ENCODE measurements around the gene COX6A2. TPM values are rescaled to one million over a fixed set of nuclear protein-coding genes. Genes with fewer than 3 reads are reported as not detected.

Gene COX6A2
- not detected in 2 replicates for total RNA-seq

DNA sequence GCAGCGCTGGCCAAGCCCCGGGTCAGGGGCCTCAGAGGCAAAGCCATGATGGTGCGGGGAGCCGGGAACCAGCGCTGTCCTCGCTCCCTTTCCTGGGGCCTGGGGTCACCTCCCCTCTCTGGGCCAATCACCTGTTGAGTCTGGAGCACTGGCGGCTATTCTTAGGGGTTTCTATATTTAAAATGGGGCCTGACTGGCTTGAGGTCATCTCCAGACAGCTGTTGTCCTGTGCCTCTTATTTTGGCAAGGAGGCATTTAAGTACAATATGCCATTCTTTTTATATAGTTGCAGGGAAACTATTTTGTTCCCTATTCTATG is at the start of gene COX6A2:
TSS of gene COX6A2 (minus strand) at position 82 of the 319 bp plus-strand sequence. CDS start at position 47, 35 bp downstream.
- peaks cover 2% of the 10 kb centered on the region for H3K36me3 Mint-ChIP-seq (ENCODE audit: low read depth)
- no peak for DNase-seq (ENCODE audit: low spot score)
- intact Hi-C loops (cut with micrococcal nuclease): no loop called here
- no peak within 1 kb of the TSS for H3K4me3 Mint-ChIP-seq
- H3K4me1 Mint-ChIP-seq (ENCODE audit: low read depth): peaks cover 36% of the 10 kb centered on the region
- peaks cover 5% of the 10 kb centered on the region for H3K27me3 Mint-ChIP-seq (ENCODE audit: insufficient read depth)
- H3K9me3 Mint-ChIP-seq: peaks cover 3% of the 10 kb centered on the region
- peak within 1 kb of the TSS; percentile 45 for H3K27ac Mint-ChIP-seq

DNA sequence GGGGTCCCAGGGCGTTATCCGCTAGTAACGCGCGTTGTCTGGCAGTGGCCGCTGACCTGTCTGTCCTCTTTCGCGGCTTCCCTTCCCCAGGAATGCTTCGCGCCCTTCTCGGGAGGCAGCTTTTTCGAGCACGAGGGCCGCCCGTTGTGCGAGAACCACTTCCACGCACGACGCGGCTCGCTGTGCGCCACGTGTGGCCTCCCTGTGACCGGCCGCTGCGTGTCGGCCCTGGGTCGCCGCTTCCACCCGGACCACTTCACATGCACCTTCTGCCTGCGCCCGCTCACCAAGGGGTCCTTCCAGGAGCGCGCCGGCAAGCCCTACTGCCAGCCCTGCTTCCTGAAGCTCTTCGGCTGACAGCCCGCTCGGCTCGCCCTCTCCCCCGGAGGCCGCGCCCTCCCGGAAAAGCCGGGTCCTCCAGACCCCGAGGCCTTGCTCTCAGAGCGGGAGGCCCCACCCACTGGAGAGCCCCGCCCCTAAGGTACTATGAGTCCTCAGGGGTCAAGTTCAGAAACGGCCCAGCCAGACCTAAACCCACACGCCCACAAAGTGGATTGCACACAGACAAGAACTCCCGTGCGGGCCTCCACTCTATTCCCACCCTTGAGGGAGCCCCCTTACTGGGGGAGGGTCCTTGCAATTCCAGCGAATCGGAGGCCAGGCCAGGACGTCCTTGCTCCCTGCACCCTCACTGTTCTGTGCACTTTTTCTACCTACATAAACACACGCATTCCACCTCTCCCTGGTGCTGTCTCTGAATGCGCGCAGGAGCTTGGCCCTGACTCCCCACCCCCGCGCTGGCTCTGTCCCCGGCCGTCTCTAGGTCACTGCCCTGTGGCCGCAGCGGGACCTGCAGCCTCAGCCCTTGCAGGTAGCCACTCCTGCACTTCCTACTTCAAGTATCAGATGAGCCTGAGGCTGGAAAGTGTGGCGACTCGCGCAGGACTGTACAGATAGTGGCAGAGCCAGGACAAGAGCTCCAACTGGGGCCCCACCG is 49.4 kb upstream of the COX6A2 start:
- Mint-ChIP-seq H3K27ac (no peak overlapping the region), H3K9me3 (no peaks in the 10 kb centered on the region), H3K4me3 (peak overlapping the region; percentile 76), H3K27me3 (ENCODE audit: insufficient read depth) (peaks cover 46% of the 10 kb centered on the region), H3K4me1 (ENCODE audit: low read depth) (peaks cover 19% of the 10 kb centered on the region), H3K36me3 (ENCODE audit: low read depth) (peaks cover 2% of the 10 kb centered on the region)
- DNase-seq (ENCODE audit: low spot score): no peak
- intact Hi-C loops (cut with micrococcal nuclease): loop anchor here (1.0 to 10.0 kb wide), 7 partner anchors 10 to 391 kb away; partner anchors contain the start of genes ARMC5 and RUSF1

DNA sequence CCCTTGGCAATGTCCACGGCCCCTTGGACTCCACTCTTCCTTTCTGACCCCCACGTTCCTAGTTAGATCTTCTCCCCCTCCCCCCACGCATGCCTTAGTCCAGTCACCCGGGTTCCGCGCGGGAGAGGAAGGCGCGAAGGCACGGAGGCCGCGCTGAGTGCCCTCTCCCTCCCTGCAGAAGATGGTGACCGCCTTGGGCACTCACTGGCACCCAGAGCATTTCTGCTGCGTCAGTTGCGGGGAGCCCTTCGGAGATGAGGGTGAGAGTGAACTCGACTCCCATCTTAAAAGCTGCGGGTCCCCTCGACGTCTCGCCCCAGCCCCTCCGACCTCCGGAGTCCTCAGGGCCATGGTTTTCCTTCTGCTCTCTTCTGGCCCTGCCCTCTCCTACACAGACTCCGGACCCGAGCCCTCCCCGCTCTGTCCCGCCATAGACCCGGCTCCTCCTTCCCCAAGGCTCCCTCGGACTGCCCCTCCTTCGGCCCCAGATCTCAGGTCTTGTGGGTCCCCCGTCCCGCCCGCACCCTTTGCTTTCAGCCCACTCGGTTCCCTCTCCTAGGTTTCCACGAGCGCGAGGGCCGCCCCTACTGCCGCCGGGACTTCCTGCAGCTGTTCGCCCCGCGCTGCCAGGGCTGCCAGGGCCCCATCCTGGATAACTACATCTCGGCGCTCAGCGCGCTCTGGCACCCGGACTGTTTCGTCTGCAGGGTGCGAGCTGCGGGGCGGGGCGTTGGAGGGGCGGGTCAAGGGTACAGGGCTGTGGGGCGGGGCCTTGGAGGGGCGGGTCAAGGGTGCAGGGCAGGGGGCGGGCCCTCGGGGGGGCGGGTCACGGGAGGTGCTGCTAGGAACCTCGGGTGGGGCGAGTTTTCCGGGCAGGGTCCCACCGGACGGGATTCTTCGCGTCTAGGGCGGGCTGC is 48.4 kb upstream of the COX6A2 start:
- H3K4me3 Mint-ChIP-seq: peak overlapping the region; percentile 79
- H3K27ac Mint-ChIP-seq: no peak overlapping the region
- intact Hi-C loops (cut with micrococcal nuclease): loop anchor here (1.0 to 10.0 kb wide), 7 partner anchors 11 to 392 kb away; partner anchors contain the start of genes ARMC5 and RUSF1
- DNase-seq (ENCODE audit: low spot score): peak; percentile 70
- peaks cover 23% of the 10 kb centered on the region for H3K4me1 Mint-ChIP-seq (ENCODE audit: low read depth)
- H3K9me3 Mint-ChIP-seq: no peaks in the 10 kb centered on the region
- H3K27me3 Mint-ChIP-seq (ENCODE audit: insufficient read depth): peaks cover 50% of the 10 kb centered on the region
- peaks cover 2% of the 10 kb centered on the region for H3K36me3 Mint-ChIP-seq (ENCODE audit: low read depth)

DNA sequence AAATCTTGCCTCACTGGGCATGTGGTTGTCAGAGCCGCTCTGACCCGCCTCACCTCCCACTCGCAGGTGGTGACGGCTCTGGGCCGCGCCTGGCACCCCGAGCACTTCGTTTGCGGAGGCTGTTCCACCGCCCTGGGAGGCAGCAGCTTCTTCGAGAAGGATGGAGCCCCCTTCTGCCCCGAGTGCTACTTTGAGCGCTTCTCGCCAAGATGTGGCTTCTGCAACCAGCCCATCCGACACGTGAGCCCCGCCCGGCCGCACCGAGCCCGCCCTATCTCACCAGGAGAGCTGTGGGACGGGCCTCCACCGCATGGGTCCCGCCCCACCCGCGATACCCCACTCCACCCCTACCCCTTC is 47.8 kb upstream of the COX6A2 start:
- Mint-ChIP-seq H3K4me3 (peak overlapping the region; percentile 79), H3K4me1 (ENCODE audit: low read depth) (peaks cover 23% of the 10 kb centered on the region), H3K27me3 (ENCODE audit: insufficient read depth) (peaks cover 55% of the 10 kb centered on the region), H3K27ac (no peak overlapping the region), H3K9me3 (no peaks in the 10 kb centered on the region), H3K36me3 (ENCODE audit: low read depth) (peaks cover 2% of the 10 kb centered on the region)
- DNase-seq (ENCODE audit: low spot score): no peak
- intact Hi-C loops (cut with micrococcal nuclease): loop anchor here (2.0 to 10.0 kb wide), 3 partner anchors 59 to 393 kb away; a partner anchor contains a TSS

DNA sequence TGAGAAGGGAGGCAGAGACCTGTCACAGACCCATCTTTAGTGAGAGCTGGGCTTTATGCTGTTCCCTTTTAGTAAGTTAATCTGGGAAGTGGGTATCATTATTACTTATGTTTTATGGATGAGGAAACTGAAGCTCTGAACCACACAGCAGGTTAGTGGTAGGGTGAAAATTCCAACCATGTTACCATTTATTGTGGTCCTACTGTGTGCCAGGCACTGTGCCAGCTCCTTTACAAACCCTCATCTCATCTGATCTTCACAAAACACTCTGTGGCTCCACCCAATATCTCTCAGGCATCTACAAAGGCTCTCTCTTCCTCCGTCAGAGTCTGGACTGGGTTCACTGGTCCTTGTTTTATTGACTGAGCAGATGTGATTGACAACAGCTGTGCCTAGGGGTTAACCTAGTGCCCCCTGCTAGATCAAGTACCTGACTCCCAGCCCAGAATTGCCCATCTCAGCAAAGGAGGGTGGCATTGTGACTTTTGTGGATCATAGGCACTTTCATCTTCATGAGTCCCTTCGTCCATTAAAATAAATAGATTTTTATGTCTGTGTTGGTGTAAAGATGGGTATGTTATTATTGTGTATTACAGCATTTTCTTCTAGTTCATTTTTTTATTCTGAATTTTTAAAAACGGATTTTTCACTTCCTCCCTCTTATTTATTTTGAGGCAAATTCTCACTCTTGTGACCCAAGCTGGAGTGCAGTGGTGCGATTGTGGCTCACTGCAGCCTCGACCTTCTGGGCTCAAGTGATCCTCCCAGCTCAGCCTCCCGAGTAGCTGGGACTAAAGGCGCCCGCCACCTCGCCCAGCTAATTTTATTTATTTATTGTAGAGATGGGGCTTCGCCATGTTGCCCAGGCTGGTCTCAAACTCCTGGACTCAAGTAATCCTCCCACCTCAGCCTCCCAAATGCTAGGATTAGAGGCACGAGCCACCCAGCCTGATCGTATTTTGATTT is 46.9 kb upstream of the COX6A2 start:
- Mint-ChIP-seq H3K4me1 (ENCODE audit: low read depth) (peaks cover 23% of the 10 kb centered on the region), H3K27ac (no peak overlapping the region)

DNA sequence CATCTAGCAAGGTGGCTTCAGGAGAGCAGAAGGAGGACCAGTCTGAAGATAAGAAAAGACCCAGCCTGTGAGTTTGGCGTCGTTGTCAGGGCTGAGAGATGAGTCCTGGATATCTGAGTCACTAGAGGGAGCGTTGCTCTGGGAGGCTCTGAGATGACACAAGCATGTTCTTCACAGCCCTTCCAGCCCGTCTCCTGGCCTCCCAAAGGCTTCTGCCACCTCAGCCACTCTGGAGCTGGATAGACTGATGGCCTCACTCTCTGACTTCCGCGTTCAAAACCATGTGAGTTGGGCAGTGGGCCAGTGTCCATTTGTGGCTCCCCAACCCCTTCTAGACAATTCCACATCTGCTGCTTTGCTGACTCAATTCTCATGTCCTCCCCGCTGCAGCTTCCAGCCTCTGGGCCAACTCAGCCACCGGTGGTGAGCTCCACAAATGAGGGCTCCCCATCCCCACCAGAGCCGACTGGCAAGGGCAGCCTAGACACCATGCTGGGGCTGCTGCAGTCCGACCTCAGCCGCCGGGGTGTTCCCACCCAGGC is 46.1 kb upstream of the COX6A2 start:
- peaks cover 49% of the 10 kb centered on the region for H3K27me3 Mint-ChIP-seq (ENCODE audit: insufficient read depth)
- no peak overlapping the region for H3K27ac Mint-ChIP-seq
- peaks cover 2% of the 10 kb centered on the region for H3K36me3 Mint-ChIP-seq (ENCODE audit: low read depth)
- no peak overlapping the region for H3K4me3 Mint-ChIP-seq
- intact Hi-C loops (cut with micrococcal nuclease): loop anchor here (10.0 kb wide), 1 partner anchor 61 kb away; no protein-coding TSS in a partner anchor
- no peaks in the 10 kb centered on the region for H3K9me3 Mint-ChIP-seq
- no peak for DNase-seq (ENCODE audit: low spot score)
- peaks cover 23% of the 10 kb centered on the region for H3K4me1 Mint-ChIP-seq (ENCODE audit: low read depth)

More for the DNA sequence above, 46.9 kb upstream of the COX6A2 start:
- no peak for DNase-seq (ENCODE audit: low spot score)
- peak overlapping the region; percentile 6 for H3K4me3 Mint-ChIP-seq
- intact Hi-C loops (cut with micrococcal nuclease): loop anchor here (10.0 kb wide), 1 partner anchor 60 kb away; no protein-coding TSS in a partner anchor
- H3K9me3 Mint-ChIP-seq: no peaks in the 10 kb centered on the region
- H3K36me3 Mint-ChIP-seq (ENCODE audit: low read depth): peaks cover 2% of the 10 kb centered on the region
- H3K27me3 Mint-ChIP-seq (ENCODE audit: insufficient read depth): peaks cover 55% of the 10 kb centered on the region

DNA sequence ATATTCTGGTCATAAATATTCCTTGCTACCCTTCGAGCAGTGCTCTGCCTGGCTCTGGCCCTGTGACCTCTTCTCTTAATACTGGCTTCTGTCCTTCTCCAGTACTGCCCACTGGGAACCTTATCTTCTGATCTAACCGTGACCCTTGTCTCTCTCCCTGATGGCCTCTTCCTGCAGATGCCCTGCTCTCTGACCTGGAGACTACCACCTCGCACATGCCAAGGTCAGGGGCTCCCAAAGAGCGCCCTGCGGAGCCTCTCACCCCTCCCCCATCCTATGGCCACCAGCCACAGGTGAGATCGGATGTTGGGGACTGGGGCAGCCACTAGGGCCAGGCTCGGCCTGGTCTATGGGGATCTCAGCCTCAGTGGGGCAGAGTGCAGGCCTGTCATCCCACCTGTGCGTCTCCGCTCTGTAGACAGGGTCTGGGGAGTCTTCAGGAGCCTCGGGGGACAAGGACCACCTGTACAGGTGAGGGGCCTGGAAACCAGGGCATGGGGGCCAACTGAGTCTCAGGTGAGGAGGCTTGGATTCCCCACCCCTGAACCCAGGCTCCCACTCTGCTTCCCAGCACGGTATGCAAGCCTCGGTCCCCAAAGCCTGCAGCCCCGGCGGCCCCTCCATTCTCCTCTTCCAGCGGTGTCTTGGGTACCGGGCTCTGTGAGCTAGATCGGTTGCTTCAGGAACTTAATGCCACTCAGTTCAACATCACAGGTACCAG is 45.3 kb upstream of the COX6A2 start:
- no peak for DNase-seq (ENCODE audit: low spot score)
- peaks cover 49% of the 10 kb centered on the region for H3K27me3 Mint-ChIP-seq (ENCODE audit: insufficient read depth)
- H3K4me3 Mint-ChIP-seq: no peak overlapping the region
- H3K4me1 Mint-ChIP-seq (ENCODE audit: low read depth): peaks cover 23% of the 10 kb centered on the region
- intact Hi-C loops (cut with micrococcal nuclease): loop anchor here (10.0 kb wide), 1 partner anchor 61 kb away; no protein-coding TSS in a partner anchor
- H3K36me3 Mint-ChIP-seq (ENCODE audit: low read depth): peaks cover 2% of the 10 kb centered on the region
- H3K9me3 Mint-ChIP-seq: no peaks in the 10 kb centered on the region
- H3K27ac Mint-ChIP-seq: no peak overlapping the region

DNA sequence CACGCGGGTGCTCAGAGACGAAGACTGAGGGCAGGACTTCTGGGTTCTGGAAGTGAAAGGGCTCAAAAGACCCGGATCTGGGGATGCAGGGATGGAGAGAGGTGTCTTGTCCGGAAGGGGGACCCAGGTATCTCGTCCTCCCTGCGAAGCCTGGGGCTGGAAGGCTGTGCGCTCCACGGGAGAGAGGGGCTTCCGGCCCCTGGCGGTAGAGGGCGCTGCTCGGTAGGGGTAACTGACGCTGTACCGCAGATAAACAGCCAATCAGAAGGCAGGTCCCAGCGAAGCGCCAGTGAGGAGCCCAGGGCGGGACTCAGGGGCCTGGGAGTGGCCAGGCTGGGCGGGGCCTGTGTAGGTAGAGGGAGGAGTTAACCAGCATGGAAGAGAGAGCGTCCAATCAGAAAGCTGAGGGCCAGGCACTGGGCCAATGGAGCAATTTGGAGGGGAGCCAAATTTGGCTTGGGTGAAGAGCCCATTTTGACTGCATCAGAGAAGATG is 44.6 kb upstream of the COX6A2 start:
- intact Hi-C loops (cut with micrococcal nuclease): loop anchor here (10.0 kb wide), 1 partner anchor 62 kb away; no protein-coding TSS in a partner anchor
- H3K4me3 Mint-ChIP-seq: peak overlapping the region; percentile 70
- no peak for DNase-seq (ENCODE audit: low spot score)
- no peaks in the 10 kb centered on the region for H3K9me3 Mint-ChIP-seq
- H3K27ac Mint-ChIP-seq: no peak overlapping the region
- peaks cover 20% of the 10 kb centered on the region for H3K4me1 Mint-ChIP-seq (ENCODE audit: low read depth)
- peaks cover 2% of the 10 kb centered on the region for H3K36me3 Mint-ChIP-seq (ENCODE audit: low read depth)
- H3K27me3 Mint-ChIP-seq (ENCODE audit: insufficient read depth): peaks cover 46% of the 10 kb centered on the region

DNA sequence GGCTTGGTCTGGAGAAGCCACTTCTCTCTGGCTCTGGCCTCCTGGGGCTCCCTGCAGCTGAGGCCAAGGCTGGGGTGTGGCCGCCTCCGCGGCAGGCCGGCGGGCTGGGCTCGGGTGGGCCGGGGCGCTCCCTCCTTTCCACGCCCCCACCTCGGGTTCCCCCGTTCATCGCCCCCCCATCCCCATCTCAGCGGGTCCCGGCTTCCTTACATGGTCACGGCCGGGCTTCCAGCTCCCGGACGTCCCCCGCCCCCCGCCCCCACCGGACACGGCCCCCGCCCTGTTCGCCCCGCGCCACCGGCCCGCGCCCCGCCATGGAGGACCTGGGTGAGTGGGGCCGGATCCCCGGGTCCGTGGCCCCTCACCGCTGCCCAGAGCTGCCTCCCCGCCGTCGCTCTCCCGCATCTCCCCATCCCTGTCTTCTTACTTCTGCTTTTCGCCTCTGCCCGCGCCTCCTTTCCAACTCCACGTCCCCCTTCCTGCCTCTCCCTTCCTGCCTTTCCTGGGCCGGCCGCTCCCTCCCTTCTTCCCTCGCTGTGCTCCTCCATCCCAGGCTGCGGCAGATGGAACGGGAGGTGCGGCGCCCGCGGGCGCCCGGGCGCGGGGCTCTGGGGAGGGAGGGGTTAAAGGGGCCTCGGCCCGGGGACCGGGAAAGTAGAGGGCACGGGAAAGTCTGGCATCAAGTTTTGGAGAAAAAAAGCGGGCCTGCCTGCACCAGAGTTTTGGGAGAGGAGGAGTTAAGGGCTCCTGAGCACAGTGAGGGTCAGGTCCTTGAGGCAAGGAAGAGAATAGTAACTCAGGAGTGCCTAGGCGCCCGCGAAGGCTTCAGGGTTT is 43.9 kb upstream of the COX6A2 start, which contains the start of gene TGFB1I1:
TSS of gene TGFB1I1 (plus strand) at position 278 of the 834 bp plus-strand sequence. CDS start at position 315, 37 bp downstream.
- H3K4me1 Mint-ChIP-seq (ENCODE audit: low read depth): peaks cover 25% of the 10 kb centered on the region
- H3K27me3 Mint-ChIP-seq (ENCODE audit: insufficient read depth): peaks cover 46% of the 10 kb centered on the region
- no peaks in the 10 kb centered on the region for H3K9me3 Mint-ChIP-seq
- peaks cover 2% of the 10 kb centered on the region for H3K36me3 Mint-ChIP-seq (ENCODE audit: low read depth)
- H3K4me3 Mint-ChIP-seq: peak within 1 kb of the TSS; percentile 70
- intact Hi-C loops (cut with micrococcal nuclease): loop anchor here (10.0 kb wide), 1 partner anchor 63 kb away; no protein-coding TSS in a partner anchor
- no peak for DNase-seq (ENCODE audit: low spot score)
- no peak within 1 kb of the TSS for H3K27ac Mint-ChIP-seq

DNA sequence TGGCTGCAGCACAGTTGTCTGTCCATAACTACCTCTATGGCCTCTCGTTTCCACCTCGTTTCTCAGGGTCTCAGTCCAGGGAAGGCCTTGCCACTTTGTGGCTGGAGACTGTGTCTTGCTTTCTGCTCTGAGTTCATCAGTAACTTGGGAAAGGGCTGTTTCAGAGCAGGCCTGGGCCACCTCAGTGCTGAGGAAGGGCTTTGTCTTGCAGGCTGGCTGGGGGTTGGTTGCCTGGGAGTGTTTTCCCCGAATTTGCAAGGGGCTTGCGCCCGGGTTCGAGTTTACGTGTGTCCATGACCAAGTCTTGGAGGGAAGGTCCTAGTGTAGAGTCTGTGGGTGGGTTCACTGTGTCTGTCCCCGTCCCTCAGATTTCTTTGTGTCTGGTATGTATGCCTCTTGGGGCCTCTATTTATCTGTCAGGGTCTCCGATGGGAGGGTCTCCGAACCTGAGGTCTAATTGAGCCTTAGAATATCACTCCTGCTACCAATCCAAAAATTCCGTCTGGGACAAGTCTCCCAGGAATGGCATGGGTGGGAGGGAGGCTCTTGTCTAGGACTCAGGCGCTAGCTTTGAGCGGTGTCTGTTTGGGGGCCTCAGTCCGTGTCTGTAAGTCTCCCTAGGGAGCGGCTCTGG is 43.2 kb upstream of the COX6A2 start:
- Mint-ChIP-seq H3K27me3 (ENCODE audit: insufficient read depth) (peaks cover 46% of the 10 kb centered on the region), H3K4me1 (ENCODE audit: low read depth) (peaks cover 26% of the 10 kb centered on the region), H3K36me3 (ENCODE audit: low read depth) (peaks cover 2% of the 10 kb centered on the region), H3K9me3 (no peaks in the 10 kb centered on the region), H3K27ac (no peak overlapping the region), H3K4me3 (peak overlapping the region; percentile 47)
- intact Hi-C loops (cut with micrococcal nuclease): loop anchor here (10.0 kb wide), 1 partner anchor 63 kb away; no protein-coding TSS in a partner anchor
- no peak for DNase-seq (ENCODE audit: low spot score)

All from activated T-helper 1 cell treated with anti-CD3 and anti-CD28 coated beads, Interleukin-12 subunit alpha, Interleukin-12 subunit beta, Interleukin-2, Interleukin-4 antibody, amounts not matched to agents 30 ng/mL and 10 ng/mL and 1 ng/mL, durations not matched to agents 14 hours and 24 hours and 36 hours (primary cell).